Naive thymus-derived CD4-positive, alpha-beta T cell (primary cell): ENCODE data around the gene FALEC. TPM values are rescaled to one million over a fixed set of nuclear protein-coding genes. Genes with fewer than 3 reads are reported as not detected.

ENCODE experiments used
- ATAC-seq: fragments of 150-1000 bp; cut with Tn5 transposase; 2 replicates; pipeline ENCODE4 v1.10.0; 2021; ENCODE audit warnings: mild to moderate bottlenecking, moderate library complexity
- CTCF ChIA-PET: fragments of 350-600 bp; sonication (Branson Sonifier 250); formaldehyde crosslinking; loops from one replicate; lab custom pipeline; 2021; ENCODE audit warnings: antibody characterized with exemption; lab: Charles Lee
- POLR2A ChIA-PET: fragments of 350-600 bp; sonication (Branson Sonifier 250); formaldehyde crosslinking; loops from one replicate; lab custom pipeline; 2021; ENCODE audit warnings: antibody characterized with exemption, inconsistent platforms; lab: Charles Lee
- DNase-seq, 9 donors: peaks; one replicate each; pipeline versions ENCODE4 v3.0.0 to v3.0.0-alpha.2; 2020 to 2022; ENCODE audit warnings: mixed read lengths in 1 of 9
- H3K27ac ChIP-seq: one replicate; pipeline ENCODE4 v1.7.0; 2013; ENCODE audit warnings: mild to moderate bottlenecking, low read depth, low read length, moderate library complexity
- H3K27me3 ChIP-seq, 2 donors: one replicate each; pipeline ENCODE4 v1.7.0; 2013; ENCODE audit warnings: low read length in 2 of 2, mild to moderate bottlenecking in 2 of 2, moderate library complexity in 2 of 2; ENCODE audit not compliant: control insufficient read depth in 2 of 2, insufficient read depth in 2 of 2
- H3K36me3 ChIP-seq, 3 experiments: 1 replicate in 2 of 3; 2 replicates in 1 of 3; pipeline ENCODE4 v1.7.0; 2013; ENCODE audit warnings: low read length in 3 of 3, mild to moderate bottlenecking in 3 of 3, moderate library complexity in 1 of 3; ENCODE audit not compliant: insufficient read depth in 3 of 3, control insufficient read depth in 2 of 3
- H3K4me1 ChIP-seq, 2 donors: one replicate each; pipeline ENCODE4 v1.7.0; 2013; ENCODE audit warnings: low read length in 2 of 2, mild to moderate bottlenecking in 2 of 2, moderate library complexity in 1 of 2; ENCODE audit not compliant: control insufficient read depth in 2 of 2, insufficient read depth in 2 of 2
- H3K4me3 ChIP-seq: 2 replicates; pipeline ENCODE4 v1.7.0; 2013; ENCODE audit warnings: mild to moderate bottlenecking, low read length
- H3K9me3 ChIP-seq, 3 experiments: 1 replicate in 2 of 3; 2 replicates in 1 of 3; pipeline ENCODE4 v1.7.0; 2013; ENCODE audit warnings: low read length in 3 of 3; ENCODE audit not compliant: control insufficient read depth in 2 of 3
- H3K27ac Mint-ChIP-seq, 9 donors: one replicate each; pipeline ENCODE4 v1.8.0; 2020 to 2022; ENCODE audit warnings: mixed read lengths in 9 of 9, mild to moderate bottlenecking in 8 of 9, moderate library complexity in 5 of 9, inconsistent platforms in 2 of 9
- H3K27me3 Mint-ChIP-seq, 5 donors: one replicate each; pipeline ENCODE4 v1.8.0; 2021 to 2022; ENCODE audit warnings: mixed read lengths in 5 of 5, mild to moderate bottlenecking in 1 of 5
- H3K36me3 Mint-ChIP-seq, 5 donors: one replicate each; pipeline ENCODE4 v1.8.0; 2020 to 2022; ENCODE audit warnings: mixed read lengths in 5 of 5, mild to moderate bottlenecking in 3 of 5, inconsistent platforms in 1 of 5
- H3K4me1 Mint-ChIP-seq, 7 donors: one replicate each; pipeline ENCODE4 v1.8.0; 2020 to 2022; ENCODE audit warnings: mixed read lengths in 7 of 7, mild to moderate bottlenecking in 3 of 7, inconsistent platforms in 1 of 7
- H3K4me3 Mint-ChIP-seq, 10 donors: one replicate each; pipeline ENCODE4 v1.8.0; 2020 to 2022; ENCODE audit warnings: mild to moderate bottlenecking in 10 of 10, mixed read lengths in 10 of 10, moderate library complexity in 6 of 10, inconsistent platforms in 2 of 10
- H3K9me3 Mint-ChIP-seq, 11 donors: one replicate each; pipeline ENCODE4 v1.8.0; 2020 to 2022; ENCODE audit warnings: mixed read lengths in 11 of 11, mild to moderate bottlenecking in 4 of 11, inconsistent platforms in 1 of 11, moderate library complexity in 1 of 11
- intact Hi-C, 2 donors: fragments of 100-400 bp; cut with micrococcal nuclease; formaldehyde crosslinking; loops; one replicate each; pipeline ENCODE4 v1.15.1; 2023
- polyA plus RNA-seq, 2 donors: library from polyadenylated mRNA; unstranded; fragments of 300-500 nt; fragmentation: Illumina TruSeq; gene quantifications; one replicate each; pipeline ENCODE4 v1.2.3, GENCODE V29; 2021
- total RNA-seq, 6 experiments: library from RNA in 5 of 6; stranded (reverse) in 5 of 6; gene quantifications; 1 replicate in 5 of 6; 2 replicates in 1 of 6; pipeline ENCODE4 v1.2.3 and lab custom pipeline; 2021 to 2026

The FALEC gene
- total and polyA plus RNA-seq, 7 experiments from 2014 or later: 0.44 to 2.5 (median 0.76) TPM; not detected in 4

- Histone ChIP-seq H3K4me3 (no peak overlapping the region), H3K9me3 (no peaks in the 10 kb centered on the region), H3K36me3 (peaks cover 0 to 5% (median 0%) of the 10 kb centered on the region in 3 experiments), H3K27me3 (no peaks in the 10 kb centered on the region), H3K27ac (no peak overlapping the region), H3K4me1 (peaks cover 0 to 5% of the 10 kb centered on the region in 2 donors)
- Mint-ChIP-seq H3K27me3 (peaks cover 15 to 21% (median 17%) of the 10 kb centered on the region in 5 donors), H3K9me3 (peaks cover 0 to 2% (median 0%) of the 10 kb centered on the region in 11 donors), H3K4me3 (peak overlapping the region in 9 of 10 donors; percentile 20 to 84 (median 29)), H3K27ac (peak overlapping the region in 1 of 9 donors; percentile 25), H3K4me1 (peaks cover 6 to 35% (median 23%) of the 10 kb centered on the region in 7 donors), H3K36me3 (peaks cover 0 to 5% (median 0%) of the 10 kb centered on the region in 5 donors)
- CTCF ChIA-PET: interaction anchor here (0.7 to 0.8 kb wide), 2 partner anchors 9 to 11 kb away, joined by 3 to 4 read pairs; no protein-coding TSS in a partner anchor
- POLR2A ChIA-PET: interaction anchor here (0.6 to 2.6 kb wide), 5 partner anchors 9 to 76 kb away, joined by 3 to 14 read pairs (median 4); no protein-coding TSS in a partner anchor
- ATAC-seq (no peak), DNase-seq (no peak)
- intact Hi-C loops: no loop called here
These were observed 35.7 kb downstream of the FALEC start for GRCh38 chr1:150551051-150551783.

- H3K9me3 Mint-ChIP-seq: peaks cover 0 to 2% (median 0%) of the 10 kb centered on the region in 11 donors
- ChIA-PET CTCF (interaction anchor here (0.7 to 0.8 kb wide), 2 partner anchors 8 to 10 kb away, joined by 3 to 4 read pairs; no protein-coding TSS in a partner anchor), POLR2A (interaction anchor here (0.6 to 2.6 kb wide), 5 partner anchors 9 to 781 kb away, joined by 3 to 14 read pairs (median 4); no protein-coding TSS in a partner anchor)
- peaks cover 6 to 35% (median 23%) of the 10 kb centered on the region in 7 donors for H3K4me1 Mint-ChIP-seq
- no peak overlapping the region for H3K4me3 ChIP-seq
- intact Hi-C loops: no loop called here
- no peak overlapping the region for H3K27ac Mint-ChIP-seq
- H3K4me3 Mint-ChIP-seq: peak overlapping the region in 1 of 10 donors; percentile 20
- H3K9me3 ChIP-seq: no peaks in the 10 kb centered on the region
- peaks cover 0 to 6% (median 0%) of the 10 kb centered on the region in 5 donors for H3K36me3 Mint-ChIP-seq
- H3K27ac ChIP-seq: no peak overlapping the region
- DNase-seq: no peak
- no peak for ATAC-seq
- H3K27me3 Mint-ChIP-seq: peaks cover 9 to 17% (median 12%) of the 10 kb centered on the region in 5 donors
- peaks cover 0 to 5% (median 0%) of the 10 kb centered on the region in 3 experiments for H3K36me3 ChIP-seq
- peaks cover 0 to 5% of the 10 kb centered on the region in 2 donors for H3K4me1 ChIP-seq
- H3K27me3 ChIP-seq: no peaks in the 10 kb centered on the region
These were observed 36.2 kb downstream of the FALEC start for GRCh38 chr1:150551784-150552127.

GRCh38 chr1:150552128-150552910 is 36.8 kb downstream of the FALEC start:
- Histone ChIP-seq H3K4me3 (no peak overlapping the region), H3K4me1 (peaks cover 0 to 5% of the 10 kb centered on the region in 2 donors), H3K27ac (no peak overlapping the region), H3K27me3 (no peaks in the 10 kb centered on the region), H3K36me3 (peaks cover 0 to 5% (median 0%) of the 10 kb centered on the region in 3 experiments), H3K9me3 (no peaks in the 10 kb centered on the region)
- peak overlapping the region in 2 of 9 donors; percentile 33 to 48 for H3K27ac Mint-ChIP-seq
- H3K4me1 Mint-ChIP-seq: peaks cover 6 to 32% (median 23%) of the 10 kb centered on the region in 7 donors
- H3K36me3 Mint-ChIP-seq: peaks cover 0 to 6% (median 0%) of the 10 kb centered on the region in 5 donors
- peaks cover 6 to 14% (median 8%) of the 10 kb centered on the region in 5 donors for H3K27me3 Mint-ChIP-seq
- peak overlapping the region in 2 of 10 donors; percentile 31 to 55 for H3K4me3 Mint-ChIP-seq
- peaks cover 0 to 2% (median 0%) of the 10 kb centered on the region in 11 donors for H3K9me3 Mint-ChIP-seq
- ATAC-seq (peak; percentile 65), DNase-seq (no peak)
- POLR2A ChIA-PET: interaction anchor here (0.6 to 2.6 kb wide), 4 partner anchors 8 to 780 kb away, joined by 3 to 14 read pairs (median 4); no protein-coding TSS in a partner anchor
- intact Hi-C loops: no loop called here
- CTCF ChIA-PET: no interaction called here

- POLR2A ChIA-PET: interaction anchor here (1.1 kb wide), 1 partner anchor 13 kb away, joined by 3 read pairs; no protein-coding TSS in a partner anchor
- H3K36me3 Mint-ChIP-seq: peaks cover 0 to 6% (median 0%) of the 10 kb centered on the region in 5 donors
- peaks cover 0 to 5% (median 0%) of the 10 kb centered on the region in 3 experiments for H3K36me3 ChIP-seq
- DNase-seq (no peak), ATAC-seq (no peak)
- H3K4me1 ChIP-seq: peaks cover 0 to 5% of the 10 kb centered on the region in 2 donors
- no peak overlapping the region for H3K27ac ChIP-seq
- peaks cover 6 to 12% (median 8%) of the 10 kb centered on the region in 5 donors for H3K27me3 Mint-ChIP-seq
- intact Hi-C loops: no loop called here
- no peaks in the 10 kb centered on the region for H3K9me3 ChIP-seq
- H3K27ac Mint-ChIP-seq: peak overlapping the region in 1 of 9 donors; percentile 33
- H3K4me1 Mint-ChIP-seq: peaks cover 6 to 32% (median 23%) of the 10 kb centered on the region in 7 donors
- peak overlapping the region in 2 of 10 donors; percentile 31 to 55 for H3K4me3 Mint-ChIP-seq
- H3K9me3 Mint-ChIP-seq: peaks cover 0 to 2% (median 0%) of the 10 kb centered on the region in 11 donors
- CTCF ChIA-PET: no interaction called here
- H3K4me3 ChIP-seq: no peak overlapping the region
- no peaks in the 10 kb centered on the region for H3K27me3 ChIP-seq
These were observed 37.3 kb downstream of the FALEC start for GRCh38 chr1:150552911-150553289.

GRCh38 chr1:150553392-150554085 is 38.0 kb downstream of the FALEC start:
- CTCF ChIA-PET: no interaction called here

More at GRCh38 chr1:150553392-150554085, 38.0 kb downstream of the FALEC start:
- Histone ChIP-seq H3K27ac (no peak overlapping the region), H3K36me3 (peaks cover 0 to 5% (median 0%) of the 10 kb centered on the region in 3 experiments), H3K9me3 (no peaks in the 10 kb centered on the region), H3K27me3 (no peaks in the 10 kb centered on the region), H3K4me3 (no peak overlapping the region), H3K4me1 (peaks cover 0 to 5% of the 10 kb centered on the region in 2 donors)
- peak overlapping the region in 2 of 9 donors; percentile 13 to 15 for H3K27ac Mint-ChIP-seq
- peaks cover 0 to 2% (median 0%) of the 10 kb centered on the region in 11 donors for H3K9me3 Mint-ChIP-seq
- no peak overlapping the region for H3K4me3 Mint-ChIP-seq
- intact Hi-C loops: no loop called here
- peaks cover 0 to 6% (median 0%) of the 10 kb centered on the region in 5 donors for H3K36me3 Mint-ChIP-seq
- DNase-seq: no peak
- H3K4me1 Mint-ChIP-seq: peaks cover 6 to 29% (median 20%) of the 10 kb centered on the region in 7 donors
- POLR2A ChIA-PET: no interaction called here
- no peak for ATAC-seq
- peaks cover 4 to 8% (median 5%) of the 10 kb centered on the region in 5 donors for H3K27me3 Mint-ChIP-seq
